ENCODE results near the gene CCL2.
A peak's percentile ranks its signal among the peaks of the same experiment; 100 is the strongest.

Gene CCL2

GRCh38 chr17:34287875-34288274 is 32.8 kb downstream of the CCL2 start:
- TF ChIP-seq CTCF (conservative IDR thresholded peaks at IDR 0.05; ENCODE audit: low read depth, low read length) = no peak
- no peak overlapping the region for H3K4me3 ChIP-seq (ENCODE audit: low read length)
- no peak for DNase-seq (ENCODE audit: low read depth)

DNA sequence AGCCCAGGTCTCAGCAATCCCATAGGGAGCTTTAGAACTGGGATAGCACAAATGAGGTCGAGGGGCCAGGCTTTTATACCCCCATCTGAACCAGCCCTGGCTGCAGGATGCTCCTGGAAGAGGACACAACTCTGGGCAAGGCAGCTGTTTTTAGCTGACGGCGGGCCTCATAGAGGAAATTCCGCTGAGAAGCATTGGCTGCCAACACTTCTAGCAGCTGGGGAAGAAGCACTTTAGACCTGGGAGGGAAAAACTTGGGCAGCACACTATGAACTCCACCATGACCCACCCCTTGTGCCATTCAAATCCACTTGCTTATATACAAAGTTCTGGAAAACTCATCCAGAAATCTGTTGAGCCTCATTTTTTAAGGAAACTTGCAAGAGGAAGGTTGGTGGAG is 35.5 kb downstream of the CCL2 start:
- no peak for DNase-seq (ENCODE audit: low read depth)
- no peak for TF ChIP-seq CTCF (conservative IDR thresholded peaks at IDR 0.05; ENCODE audit: low read depth, low read length)
- H3K4me3 ChIP-seq (ENCODE audit: low read length) = no peak overlapping the region

DNA sequence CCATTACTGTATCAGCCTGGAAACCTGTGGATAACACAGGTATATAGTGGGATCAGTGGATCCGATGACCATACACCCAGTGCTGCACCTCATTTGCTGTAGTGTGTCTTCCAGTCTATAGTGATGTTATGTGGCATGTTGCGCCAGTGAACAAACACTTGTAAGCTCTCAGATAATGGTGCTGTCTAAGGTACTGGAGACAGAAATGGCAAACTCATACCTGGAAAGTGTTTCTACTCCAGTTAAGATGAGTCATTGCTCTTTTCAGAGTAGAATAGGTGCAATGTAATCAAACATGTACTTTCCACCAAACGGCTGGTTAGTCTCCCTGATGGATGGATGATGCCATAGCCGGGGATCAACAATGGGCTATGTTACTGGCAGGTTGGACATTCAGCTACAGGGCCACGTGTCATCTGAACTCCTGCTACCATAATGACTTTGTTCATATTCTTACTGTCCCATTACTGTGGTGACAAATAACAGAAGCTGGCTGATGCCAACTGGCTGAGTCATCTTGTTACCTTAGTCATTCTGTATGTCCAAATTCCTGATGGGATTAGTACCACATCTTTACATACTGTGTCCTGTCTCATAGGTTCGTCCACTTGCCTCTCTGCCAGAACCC is 36.8 kb downstream of the CCL2 start:
- TF ChIP-seq CTCF (conservative IDR thresholded peaks at IDR 0.05; ENCODE audit: low read depth, low read length) = no peak
- DNase-seq (ENCODE audit: low read depth) = no peak

GRCh38 chr17:34299027-34299426 is 43.9 kb downstream of the CCL2 start:
- no peak for TF ChIP-seq CTCF (conservative IDR thresholded peaks at IDR 0.05; ENCODE audit: low read depth, low read length)
- DNase-seq (ENCODE audit: low read depth) = no peak
- H3K4me3 ChIP-seq (ENCODE audit: low read length) = no peak overlapping the region

More for the DNA sequence above, 36.8 kb downstream of the CCL2 start:
- H3K4me3 ChIP-seq (ENCODE audit: low read length) = no peak overlapping the region

DNA sequence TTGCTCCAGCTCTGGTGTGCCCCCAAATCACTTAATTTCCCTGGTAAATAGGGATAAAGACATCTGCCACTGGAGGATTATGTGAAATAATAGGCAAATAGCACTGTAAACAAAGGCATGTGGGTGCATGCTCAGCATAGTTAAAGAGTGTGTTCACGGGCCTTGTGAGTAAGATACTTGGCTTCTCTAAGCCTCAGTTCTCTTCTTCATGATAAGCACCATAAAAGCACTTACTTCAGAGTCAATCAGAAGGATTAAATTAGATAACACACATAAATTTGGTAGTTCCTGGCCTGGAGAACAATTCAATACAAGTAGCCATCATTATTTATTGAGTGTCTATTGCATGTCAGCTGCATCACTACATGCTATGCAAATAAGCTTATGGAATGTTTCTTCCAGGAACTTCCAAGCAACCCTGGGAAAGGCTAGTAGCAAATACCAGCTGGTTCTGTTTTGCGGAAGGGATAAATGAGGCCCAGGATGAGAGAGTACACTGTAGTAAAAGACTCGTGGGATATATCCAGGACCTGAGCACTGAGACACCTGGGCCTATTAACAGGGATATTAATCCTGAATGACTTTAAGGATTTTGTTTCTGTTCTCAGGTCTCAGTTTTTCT is 45.0 kb downstream of the CCL2 start:
- DNase-seq (ENCODE audit: low read depth) = peak; percentile 52
- H3K4me3 ChIP-seq (ENCODE audit: low read length) = no peak overlapping the region
- no peak for TF ChIP-seq CTCF (conservative IDR thresholded peaks at IDR 0.05; ENCODE audit: low read depth, low read length)

- peak; percentile 47 for DNase-seq (ENCODE audit: low read depth)
- TF ChIP-seq CTCF (conservative IDR thresholded peaks at IDR 0.05; ENCODE audit: low read depth, low read length) = no peak
Observed at GRCh38 chr17:34300652-34301370, 45.7 kb downstream of the CCL2 start.

More at GRCh38 chr17:34300652-34301370, 45.7 kb downstream of the CCL2 start:
- H3K4me3 ChIP-seq (ENCODE audit: low read length) = no peak overlapping the region
